ENCODE measurements around the gene FGF9. TPM values are rescaled to one million over a fixed set of nuclear protein-coding genes. Genes with fewer than 3 reads are reported as not detected.

The FGF9 gene
- total RNA-seq, 3 donors from 2014 or later (not counting 1 experiment from before 2014, with no cell fraction given), result 0.28 to 1.2 (median 0.80) TPM

GRCh38 chr13:21639561-21639960, 31.3 kb upstream of the FGF9 start:
- ATAC-seq (no peak), DNase-seq (no peak)
- Mint-ChIP-seq H3K9me3 (no peaks in the 10 kb centered on the region), H3K4me3 (no peak overlapping the region), H3K4me1 (peaks cover 0 to 9% of the 10 kb centered on the region in 2 donors), H3K27me3 (ENCODE audit: low read depth in 2 of 2) (peaks cover 5 to 27% of the 10 kb centered on the region in 2 donors), H3K27ac (no peak overlapping the region), H3K36me3 (no peaks in the 10 kb centered on the region)
- H3K36me3 ChIP-seq (ENCODE audit: control insufficient read depth, insufficient read depth, low read length), result no peaks in the 10 kb centered on the region
- H3K4me3 ChIP-seq (ENCODE audit: low read length), result no peak overlapping the region
- 76% methylated on average over 5 of the region's 5 CpGs for WGBS (ENCODE audit: insufficient coverage)
- no peaks in the 10 kb centered on the region for H3K4me1 ChIP-seq (ENCODE audit: control insufficient read depth, insufficient read depth, low read length)
- no peak overlapping the region for H3K27ac ChIP-seq (ENCODE audit: low read length)
- no peaks in the 10 kb centered on the region for H3K27me3 ChIP-seq (ENCODE audit: control insufficient read depth, insufficient read depth, low read length)
- H3K9me3 ChIP-seq (ENCODE audit: control insufficient read depth, insufficient read depth, low read length), result no peaks in the 10 kb centered on the region
- intact Hi-C loops (cut with micrococcal nuclease), result loop anchor here (10.0 kb wide), 1 partner anchor 1115 kb away; no protein-coding TSS in a partner anchor
- TF ChIP-seq CTCF (IDR thresholded peaks at IDR 0.05), result no peak

- no peak overlapping the region for H3K4me3 Mint-ChIP-seq
- H3K27me3 Mint-ChIP-seq (ENCODE audit: low read depth in 2 of 2), result peaks cover 5 to 14% of the 10 kb centered on the region in 2 donors
- no peak for TF ChIP-seq CTCF (IDR thresholded peaks at IDR 0.05)
- H3K36me3 ChIP-seq (ENCODE audit: control insufficient read depth, insufficient read depth, low read length), result no peaks in the 10 kb centered on the region
- intact Hi-C loops (cut with micrococcal nuclease), result no loop called here
- no peak overlapping the region for H3K4me3 ChIP-seq (ENCODE audit: low read length)
- no peak for ATAC-seq
- no peaks in the 10 kb centered on the region for H3K36me3 Mint-ChIP-seq
- WGBS (ENCODE audit: insufficient coverage), result 92% methylated on average over 2 of the region's 2 CpGs
- H3K27me3 ChIP-seq (ENCODE audit: control insufficient read depth, insufficient read depth, low read length), result no peaks in the 10 kb centered on the region
- no peaks in the 10 kb centered on the region for H3K9me3 ChIP-seq (ENCODE audit: control insufficient read depth, insufficient read depth, low read length)
- H3K4me1 ChIP-seq (ENCODE audit: control insufficient read depth, insufficient read depth, low read length), result no peaks in the 10 kb centered on the region
- no peak overlapping the region for H3K27ac ChIP-seq (ENCODE audit: low read length)
- H3K27ac Mint-ChIP-seq, result no peak overlapping the region
- DNase-seq, result no peak
- H3K4me1 Mint-ChIP-seq, result peaks cover 0 to 9% of the 10 kb centered on the region in 2 donors
- H3K9me3 Mint-ChIP-seq, result no peaks in the 10 kb centered on the region
Observed at GRCh38 chr13:21641629-21642028, 29.2 kb upstream of the FGF9 start.

- DNase-seq (no peak), ATAC-seq (no peak)
- WGBS (ENCODE audit: insufficient coverage), result 88% methylated on average over 4 of the region's 4 CpGs
- TF ChIP-seq CTCF (IDR thresholded peaks at IDR 0.05), result no peak
- H3K27me3 Mint-ChIP-seq (ENCODE audit: low read depth in 2 of 2), result peaks cover 29 to 48% of the 10 kb centered on the region in 2 donors
- intact Hi-C loops (cut with micrococcal nuclease), result no loop called here
- H3K27ac ChIP-seq (ENCODE audit: low read length), result no peak overlapping the region
- no peak overlapping the region for H3K27ac Mint-ChIP-seq
- H3K9me3 Mint-ChIP-seq, result no peaks in the 10 kb centered on the region
- peaks cover 4% of the 10 kb centered on the region for H3K27me3 ChIP-seq (ENCODE audit: control insufficient read depth, insufficient read depth, low read length)
- no peaks in the 10 kb centered on the region for H3K36me3 ChIP-seq (ENCODE audit: control insufficient read depth, insufficient read depth, low read length)
- no peak overlapping the region for H3K4me3 Mint-ChIP-seq
- H3K36me3 Mint-ChIP-seq, result no peaks in the 10 kb centered on the region
- no peaks in the 10 kb centered on the region for H3K4me1 Mint-ChIP-seq
- no peaks in the 10 kb centered on the region for H3K9me3 ChIP-seq (ENCODE audit: control insufficient read depth, insufficient read depth, low read length)
- H3K4me3 ChIP-seq (ENCODE audit: low read length), result no peak overlapping the region
- H3K4me1 ChIP-seq (ENCODE audit: control insufficient read depth, insufficient read depth, low read length), result no peaks in the 10 kb centered on the region
Observed at GRCh38 chr13:21657538-21657937, 13.3 kb upstream of the FGF9 start.

- no peak for TF ChIP-seq CTCF (IDR thresholded peaks at IDR 0.05)
- intact Hi-C loops (cut with micrococcal nuclease), result no loop called here
- peaks cover 29 to 40% of the 10 kb centered on the region in 2 donors for H3K27me3 Mint-ChIP-seq (ENCODE audit: low read depth in 2 of 2)
- H3K27me3 ChIP-seq (ENCODE audit: control insufficient read depth, insufficient read depth, low read length), result peaks cover 4% of the 10 kb centered on the region
- DNase-seq, result no peak
- no peaks in the 10 kb centered on the region for H3K36me3 Mint-ChIP-seq
- H3K9me3 ChIP-seq (ENCODE audit: control insufficient read depth, insufficient read depth, low read length), result no peaks in the 10 kb centered on the region
- H3K4me3 Mint-ChIP-seq, result no peak overlapping the region
- no peaks in the 10 kb centered on the region for H3K4me1 ChIP-seq (ENCODE audit: control insufficient read depth, insufficient read depth, low read length)
- H3K4me1 Mint-ChIP-seq, result no peaks in the 10 kb centered on the region
- ATAC-seq, result no peak
- H3K27ac Mint-ChIP-seq, result no peak overlapping the region
- WGBS (ENCODE audit: insufficient coverage), result 76% methylated on average over 5 of the region's 6 CpGs
- no peaks in the 10 kb centered on the region for H3K9me3 Mint-ChIP-seq
- H3K27ac ChIP-seq (ENCODE audit: low read length), result no peak overlapping the region
- no peaks in the 10 kb centered on the region for H3K36me3 ChIP-seq (ENCODE audit: control insufficient read depth, insufficient read depth, low read length)
- no peak overlapping the region for H3K4me3 ChIP-seq (ENCODE audit: low read length)
Observed at GRCh38 chr13:21659087-21659486, 11.8 kb upstream of the FGF9 start.
